ENCODE measurements around the gene BCL2. TPM values are rescaled to one million over a fixed set of nuclear protein-coding genes. Genes with fewer than 3 reads are reported as not detected.

BCL2 gene
- total RNA-seq, 1 experiment from 2014 or later, result 2.6 TPM

- TF ChIP-seq, protein P1, sequence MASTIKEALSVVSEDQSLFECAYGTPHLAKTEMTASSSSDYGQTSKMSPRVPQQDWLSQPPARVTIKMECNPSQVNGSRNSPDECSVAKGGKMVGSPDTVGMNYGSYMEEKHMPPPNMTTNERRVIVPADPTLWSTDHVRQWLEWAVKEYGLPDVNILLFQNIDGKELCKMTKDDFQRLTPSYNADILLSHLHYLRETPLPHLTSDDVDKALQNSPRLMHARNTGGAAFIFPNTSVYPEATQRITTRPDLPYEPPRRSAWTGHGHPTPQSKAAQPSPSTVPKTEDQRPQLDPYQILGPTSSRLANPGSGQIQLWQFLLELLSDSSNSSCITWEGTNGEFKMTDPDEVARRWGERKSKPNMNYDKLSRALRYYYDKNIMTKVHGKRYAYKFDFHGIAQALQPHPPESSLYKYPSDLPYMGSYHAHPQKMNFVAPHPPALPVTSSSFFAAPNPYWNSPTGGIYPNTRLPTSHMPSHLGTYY (CRISPR knock-in tag; IDR thresholded peaks at IDR 0.05), result no peak
- TF ChIP-seq PRDM15 (CRISPR knock-in tag; IDR thresholded peaks at IDR 0.05) (no peak), ZNF396 (CRISPR knock-in tag; IDR thresholded peaks at IDR 0.05; ENCODE audit: borderline replicate concordance) (no peak)
- TF ChIP-seq, protein P2, sequence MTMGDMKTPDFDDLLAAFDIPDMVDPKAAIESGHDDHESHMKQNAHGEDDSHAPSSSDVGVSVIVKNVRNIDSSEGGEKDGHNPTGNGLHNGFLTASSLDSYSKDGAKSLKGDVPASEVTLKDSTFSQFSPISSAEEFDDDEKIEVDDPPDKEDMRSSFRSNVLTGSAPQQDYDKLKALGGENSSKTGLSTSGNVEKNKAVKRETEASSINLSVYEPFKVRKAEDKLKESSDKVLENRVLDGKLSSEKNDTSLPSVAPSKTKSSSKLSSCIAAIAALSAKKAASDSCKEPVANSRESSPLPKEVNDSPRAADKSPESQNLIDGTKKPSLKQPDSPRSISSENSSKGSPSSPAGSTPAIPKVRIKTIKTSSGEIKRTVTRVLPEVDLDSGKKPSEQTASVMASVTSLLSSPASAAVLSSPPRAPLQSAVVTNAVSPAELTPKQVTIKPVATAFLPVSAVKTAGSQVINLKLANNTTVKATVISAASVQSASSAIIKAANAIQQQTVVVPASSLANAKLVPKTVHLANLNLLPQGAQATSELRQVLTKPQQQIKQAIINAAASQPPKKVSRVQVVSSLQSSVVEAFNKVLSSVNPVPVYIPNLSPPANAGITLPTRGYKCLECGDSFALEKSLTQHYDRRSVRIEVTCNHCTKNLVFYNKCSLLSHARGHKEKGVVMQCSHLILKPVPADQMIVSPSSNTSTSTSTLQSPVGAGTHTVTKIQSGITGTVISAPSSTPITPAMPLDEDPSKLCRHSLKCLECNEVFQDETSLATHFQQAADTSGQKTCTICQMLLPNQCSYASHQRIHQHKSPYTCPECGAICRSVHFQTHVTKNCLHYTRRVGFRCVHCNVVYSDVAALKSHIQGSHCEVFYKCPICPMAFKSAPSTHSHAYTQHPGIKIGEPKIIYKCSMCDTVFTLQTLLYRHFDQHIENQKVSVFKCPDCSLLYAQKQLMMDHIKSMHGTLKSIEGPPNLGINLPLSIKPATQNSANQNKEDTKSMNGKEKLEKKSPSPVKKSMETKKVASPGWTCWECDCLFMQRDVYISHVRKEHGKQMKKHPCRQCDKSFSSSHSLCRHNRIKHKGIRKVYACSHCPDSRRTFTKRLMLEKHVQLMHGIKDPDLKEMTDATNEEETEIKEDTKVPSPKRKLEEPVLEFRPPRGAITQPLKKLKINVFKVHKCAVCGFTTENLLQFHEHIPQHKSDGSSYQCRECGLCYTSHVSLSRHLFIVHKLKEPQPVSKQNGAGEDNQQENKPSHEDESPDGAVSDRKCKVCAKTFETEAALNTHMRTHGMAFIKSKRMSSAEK (CRISPR knock-in tag; IDR thresholded peaks at IDR 0.05; ENCODE audit: borderline replicate concordance), result no peak
Observed at GRCh38 chr18:63237881-63238692, 81.5 kb downstream of the BCL2 start (continued).

DNA sequence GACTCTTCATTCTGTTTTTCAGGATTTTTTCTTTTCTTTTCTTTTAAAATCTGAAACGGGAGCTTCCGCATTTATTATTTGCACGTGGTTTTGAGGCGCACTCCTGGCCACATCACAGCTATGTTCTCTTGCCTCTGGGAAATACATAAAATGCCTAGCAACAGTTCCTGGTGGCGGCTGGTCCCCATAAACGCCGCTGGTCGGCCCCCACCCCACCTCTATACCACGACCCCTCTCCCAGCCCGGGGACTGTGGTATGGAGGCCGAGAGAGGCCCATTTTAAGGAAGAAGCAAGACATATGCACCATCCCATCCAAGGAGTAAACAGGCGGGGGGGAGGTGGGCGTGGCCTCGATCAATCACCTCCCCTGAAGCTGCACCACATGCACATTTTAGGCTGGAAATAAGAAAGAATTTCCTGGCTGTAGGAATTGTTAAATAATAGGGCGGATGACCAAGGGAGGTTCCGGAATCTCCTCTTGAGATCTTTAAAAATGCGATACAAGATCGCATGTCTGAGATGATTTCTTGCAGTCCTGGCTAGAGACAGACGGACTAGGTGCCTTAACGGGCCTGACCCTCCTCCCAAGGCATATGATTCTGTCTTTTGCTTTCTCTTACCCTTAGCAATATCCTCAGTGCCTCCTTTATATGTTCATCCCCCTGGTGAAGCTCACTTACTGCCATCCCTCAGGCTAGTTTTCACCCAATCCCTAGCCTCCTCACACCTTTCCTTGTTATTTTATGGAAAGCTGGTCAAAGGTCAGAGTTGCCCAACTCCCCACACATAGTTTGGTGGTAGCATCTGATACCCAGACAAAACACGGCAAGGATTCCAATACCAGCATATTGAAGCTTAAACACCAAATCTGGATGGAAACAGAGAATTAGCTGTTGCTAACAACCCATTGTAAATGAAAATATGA is 82.4 kb downstream of the BCL2 start:
- no peak overlapping the region for H3K4me3 Mint-ChIP-seq
- ChIA-PET POLR2A (interaction anchor here (0.7 kb wide), 1 partner anchor 921 kb away, joined by 3 read pairs; no protein-coding TSS in a partner anchor), CTCF (no interaction called here)
- TF ChIP-seq ZNF121 (CRISPR knock-in tag; IDR thresholded peaks at IDR 0.05) (no peak), CREM (CRISPR knock-in tag; IDR thresholded peaks at IDR 0.05) (no peak), E2F4 (CRISPR knock-in tag; IDR thresholded peaks at IDR 0.05; ENCODE audit: borderline replicate concordance, low read depth) (no peak), ESRRA (CRISPR knock-in tag; IDR thresholded peaks at IDR 0.05; ENCODE audit: borderline replicate concordance) (no peak), NR2C2 (CRISPR knock-in tag; IDR thresholded peaks at IDR 0.05) (no peak), TEAD4 (CRISPR knock-in tag; IDR thresholded peaks at IDR 0.05) (no peak)
- H3K27ac Mint-ChIP-seq, result peak overlapping the region; percentile 3; the same call in 1 of the 2 replicates
- ATAC-seq (peak; percentile 24; the same call in 1 of the 2 replicates), DNase-seq (ENCODE audit: low spot score) (peak; percentile 23)
- no peaks in the 10 kb centered on the region for H3K36me3 Mint-ChIP-seq
- H3K4me1 Mint-ChIP-seq, result peaks cover 28% of the 10 kb centered on the region
- H3K9me3 Mint-ChIP-seq, result peaks cover 5% of the 10 kb centered on the region
- no peaks in the 10 kb centered on the region for H3K27me3 Mint-ChIP-seq (ENCODE audit: low read depth)
